Breast epithelium (tissue), 4 donors: ENCODE data around the gene MLST8. TPM values are rescaled to one million over a fixed set of nuclear protein-coding genes. Genes with fewer than 3 reads are reported as not detected.
A peak's percentile ranks its signal among the peaks of the same experiment; 100 is the strongest.

ENCODE experiments used
- DNase-seq, 2 donors: peaks; one replicate each; pipeline ENCODE4 v3.0.0-alpha.2; 2019; ENCODE audit warnings: low spot score in 2 of 2
- H3K27ac ChIP-seq, 2 donors: fragments of 200-600 bp; sonication (generic) in 1 of 2; one replicate each; pipeline ENCODE4 v1.5.1; 2016 to 2019; ENCODE audit warnings: mild to moderate bottlenecking in 1 of 2
- H3K27me3 ChIP-seq, 2 donors: fragments of 200-600 bp; sonication (generic) in 1 of 2; one replicate each; pipeline versions ENCODE4 v1.5.1 to v1.6.0; 2017 to 2019; ENCODE audit warnings: control low read depth in 1 of 2, mild to moderate bottlenecking in 1 of 2
- H3K36me3 ChIP-seq: fragments of 200-600 bp; one replicate; pipeline ENCODE4 v1.5.1; 2019
- H3K4me1 ChIP-seq, 2 donors: fragments of 200-600 bp; sonication (generic); one replicate each; pipeline ENCODE4 v1.5.1; 2016 to 2019; ENCODE audit warnings: control low read depth in 1 of 2
- H3K4me3 ChIP-seq, 3 donors: fragments of 200-600 bp; sonication (generic); 1 replicate in 2 of 3; 2 replicates in 1 of 3; pipeline ENCODE4 v1.5.1; 2016 to 2019; ENCODE audit warnings: mild to moderate bottlenecking in 3 of 3, moderate library complexity in 2 of 3
- H3K9me3 ChIP-seq, 2 donors: fragments of 200-600 bp; sonication (generic) in 1 of 2; one replicate each; pipeline ENCODE4 v1.5.1; 2016 to 2019; ENCODE audit warnings: control low read depth in 1 of 2
- POLR2A ChIP-seq: fragments of 450-650 bp; IDR thresholded peaks from one replicate; pipeline ENCODE4 v1.6.1; 2016; ENCODE audit warnings: antibody characterized with exemption, mild to moderate bottlenecking, moderate library complexity
- POLR2AphosphoS5 ChIP-seq, 3 donors: sonication (generic); formaldehyde crosslinking; IDR thresholded peaks; one replicate each; pipeline ENCODE4 v1.6.1; 2017; ENCODE audit warnings: antibody characterized with exemption in 3 of 3
- intact Hi-C: fragments of 100-400 bp; cut with DNase I; formaldehyde crosslinking; loops from one replicate; pipeline ENCODE4 v1.15.1; 2023; ENCODE audit warnings: low total_unique reads
- total RNA-seq, 3 donors: library from RNA; depleted of rRNA; stranded (reverse); fragments of >200 nt; gene quantifications; one replicate each; pipeline ENCODE4 v1.1.0, GENCODE V29; 2016
- TF ChIP-seq, protein P1 (sequence below), 3 donors: fragments of 450-650 bp; IDR thresholded peaks; one replicate each; pipeline ENCODE4 v1.5.1; 2016 to 2017; ENCODE audit warnings: antibody characterized with exemption in 3 of 3, mild to moderate bottlenecking in 3 of 3, moderate library complexity in 3 of 3

Gene MLST8
- total RNA-seq, 3 donors from 2014 or later = 42.7 to 48.1 (median 46.5) TPM

DNA sequence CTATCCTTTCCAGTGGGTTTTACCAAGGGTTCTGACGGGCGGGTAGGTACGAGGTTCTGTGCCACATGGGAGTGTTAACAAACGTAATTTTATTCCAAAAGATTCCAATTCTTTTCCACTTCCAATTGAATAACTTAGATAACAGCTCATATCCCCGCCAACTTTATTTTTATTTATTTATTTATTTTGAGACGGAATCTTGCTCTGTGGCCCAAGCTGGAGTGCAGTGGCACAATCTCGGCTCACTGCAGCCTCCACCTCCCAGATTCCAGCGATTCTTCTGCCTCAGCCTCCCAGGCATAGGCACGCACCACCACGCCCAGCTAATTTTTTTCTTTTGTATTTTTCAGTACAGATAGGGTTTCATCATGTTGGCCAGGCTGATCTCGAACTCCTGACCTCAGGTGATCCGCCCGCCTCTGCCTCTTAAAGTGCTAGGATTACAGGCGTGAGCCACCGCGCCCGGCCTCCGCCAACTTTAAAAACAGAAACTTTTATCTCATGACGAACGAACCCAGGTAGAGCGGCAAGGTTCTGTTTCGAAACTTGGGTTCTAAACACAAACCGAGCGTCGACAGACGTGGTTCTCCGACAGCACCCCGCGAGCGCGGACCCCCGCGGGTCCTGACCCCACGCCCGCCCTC lies 45.5 kb downstream of the MLST8 start:
- intact Hi-C loops = no loop called here
- no peaks in the 10 kb centered on the region for H3K27me3 ChIP-seq
- peak overlapping the region; percentile 65 to 88 (median 71) for H3K4me3 ChIP-seq
- TF ChIP-seq POLR2A = no peak
- TF ChIP-seq, protein P1, sequence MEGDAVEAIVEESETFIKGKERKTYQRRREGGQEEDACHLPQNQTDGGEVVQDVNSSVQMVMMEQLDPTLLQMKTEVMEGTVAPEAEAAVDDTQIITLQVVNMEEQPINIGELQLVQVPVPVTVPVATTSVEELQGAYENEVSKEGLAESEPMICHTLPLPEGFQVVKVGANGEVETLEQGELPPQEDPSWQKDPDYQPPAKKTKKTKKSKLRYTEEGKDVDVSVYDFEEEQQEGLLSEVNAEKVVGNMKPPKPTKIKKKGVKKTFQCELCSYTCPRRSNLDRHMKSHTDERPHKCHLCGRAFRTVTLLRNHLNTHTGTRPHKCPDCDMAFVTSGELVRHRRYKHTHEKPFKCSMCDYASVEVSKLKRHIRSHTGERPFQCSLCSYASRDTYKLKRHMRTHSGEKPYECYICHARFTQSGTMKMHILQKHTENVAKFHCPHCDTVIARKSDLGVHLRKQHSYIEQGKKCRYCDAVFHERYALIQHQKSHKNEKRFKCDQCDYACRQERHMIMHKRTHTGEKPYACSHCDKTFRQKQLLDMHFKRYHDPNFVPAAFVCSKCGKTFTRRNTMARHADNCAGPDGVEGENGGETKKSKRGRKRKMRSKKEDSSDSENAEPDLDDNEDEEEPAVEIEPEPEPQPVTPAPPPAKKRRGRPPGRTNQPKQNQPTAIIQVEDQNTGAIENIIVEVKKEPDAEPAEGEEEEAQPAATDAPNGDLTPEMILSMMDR (IDR thresholded peaks at IDR 0.05) = no peak
- TF ChIP-seq POLR2AphosphoS5 (IDR thresholded peaks at IDR 0.05) = no peak
- no peaks in the 10 kb centered on the region for H3K36me3 ChIP-seq
- no peaks in the 10 kb centered on the region for H3K9me3 ChIP-seq
- H3K4me1 ChIP-seq = peaks cover 0 to 4% of the 10 kb centered on the region in 2 donors
- DNase-seq = no peak
- H3K27ac ChIP-seq = peak overlapping the region; percentile 85 to 94

DNA sequence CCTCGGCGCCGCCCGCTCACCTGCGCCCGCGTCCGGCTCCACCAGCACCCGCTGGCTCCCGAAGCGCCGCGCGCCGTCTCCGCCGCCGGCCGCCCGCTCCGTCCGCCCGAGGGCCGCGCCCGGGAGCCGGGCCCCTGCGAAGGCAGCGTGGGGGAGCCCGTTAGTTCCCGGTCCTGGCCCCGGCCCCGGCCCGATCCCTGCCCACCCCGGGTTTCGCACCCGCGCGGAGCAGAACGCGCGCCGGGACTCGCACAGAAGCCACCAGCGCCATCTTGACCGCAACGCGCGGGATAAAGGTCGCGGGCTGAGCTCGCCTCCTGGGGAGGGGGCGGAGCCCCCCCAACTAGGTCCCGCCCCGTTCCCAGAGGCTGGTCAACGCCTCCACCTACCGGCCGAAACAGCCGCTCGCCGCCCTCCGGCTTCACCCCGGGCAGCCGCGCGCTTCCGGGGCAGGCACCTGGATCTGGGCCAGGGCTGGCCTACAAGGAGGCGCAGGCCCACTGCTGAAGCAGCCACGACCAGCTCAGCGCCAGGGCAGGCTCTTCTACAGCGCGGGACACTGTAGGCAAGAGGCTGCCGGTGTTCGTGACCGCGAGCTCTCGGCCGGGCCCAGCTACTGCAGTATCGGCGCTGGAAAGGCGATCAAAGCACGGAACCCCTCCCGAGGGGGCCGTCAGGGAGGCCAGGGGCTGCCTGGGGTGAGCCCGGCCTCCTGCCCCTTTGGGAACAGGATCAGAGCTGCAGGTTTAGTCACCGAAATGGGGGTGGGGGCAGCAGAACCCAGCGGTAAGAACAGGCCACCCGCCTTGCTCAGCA lies 46.2 kb downstream of the MLST8 start, which contains the start of gene ECI1:
ECI1 (minus strand) TSS at position 292 of the 816 bp plus-strand sequence; CDS start at position 271, 21 bp downstream.
- TF ChIP-seq, protein P1 (IDR thresholded peaks at IDR 0.05) = peak; percentile 38 to 81 (median 60)
- TF ChIP-seq POLR2AphosphoS5 (IDR thresholded peaks at IDR 0.05) = peak; percentile 56 to 73 (median 59)
- no peak for TF ChIP-seq POLR2A

DNA sequence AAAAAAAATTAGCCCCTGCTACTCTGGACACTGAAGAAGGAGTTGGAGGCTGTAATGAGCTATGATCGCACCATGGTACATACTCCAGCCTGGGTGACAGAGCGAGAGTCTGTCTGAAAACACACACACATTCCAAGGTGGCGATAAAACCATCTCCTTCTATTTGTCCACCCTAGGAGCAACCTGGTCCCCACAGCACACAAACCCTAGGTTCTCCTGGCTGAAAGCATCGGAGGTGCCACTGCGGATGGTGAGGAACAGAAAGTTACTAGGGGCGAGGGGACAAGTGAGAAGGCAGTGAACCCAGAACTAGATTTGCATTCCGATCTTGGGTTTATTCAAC lies 47.5 kb downstream of the MLST8 start:
- Histone ChIP-seq H3K36me3 (peaks cover 8% of the 10 kb centered on the region), H3K4me1 (peaks cover 0 to 4% of the 10 kb centered on the region in 2 donors), H3K27ac (no peak overlapping the region), H3K4me3 (no peak overlapping the region), H3K9me3 (no peaks in the 10 kb centered on the region), H3K27me3 (no peaks in the 10 kb centered on the region)
- DNase-seq = no peak
- TF ChIP-seq, protein P1 (IDR thresholded peaks at IDR 0.05) = no peak
- TF ChIP-seq POLR2AphosphoS5 (IDR thresholded peaks at IDR 0.05) (no peak), POLR2A (no peak)
- intact Hi-C loops = no loop called here

More for the DNA sequence above, 46.2 kb downstream of the MLST8 start, which contains the start of gene ECI1:
- Histone ChIP-seq H3K27me3 (no peaks in the 10 kb centered on the region), H3K36me3 (peaks cover 1% of the 10 kb centered on the region), H3K9me3 (no peaks in the 10 kb centered on the region), H3K4me3 (peak within 1 kb of the TSS; percentile 65 to 88 (median 71)), H3K27ac (peak within 1 kb of the TSS; percentile 85 to 94), H3K4me1 (peaks cover 0 to 4% of the 10 kb centered on the region in 2 donors)
- intact Hi-C loops = no loop called here
- peak; percentile 85 to 91 for DNase-seq

DNA sequence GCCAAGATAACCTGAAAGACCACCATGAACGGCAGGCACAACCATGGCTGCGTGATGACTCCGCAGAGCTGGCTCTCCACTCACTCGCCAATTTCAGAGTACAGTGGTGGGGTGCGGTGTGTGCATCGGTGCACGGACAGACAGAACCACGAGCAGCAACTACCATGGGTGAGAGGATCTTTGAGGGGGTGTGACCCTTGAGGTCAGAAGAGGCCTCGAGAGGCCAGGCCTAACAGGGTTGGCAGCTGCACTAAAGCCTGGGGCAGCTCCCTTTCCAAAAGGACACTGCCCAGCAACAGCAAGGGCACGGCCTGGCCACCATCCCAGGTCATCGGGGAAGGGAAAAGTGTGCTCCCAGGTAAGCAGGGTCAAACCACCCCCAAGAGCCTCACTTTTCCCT lies 48.0 kb downstream of the MLST8 start:
- Histone ChIP-seq H3K9me3 (no peaks in the 10 kb centered on the region), H3K36me3 (peaks cover 8% of the 10 kb centered on the region), H3K4me1 (peaks cover 0 to 4% of the 10 kb centered on the region in 2 donors), H3K27ac (no peak overlapping the region), H3K27me3 (no peaks in the 10 kb centered on the region), H3K4me3 (no peak overlapping the region)
- DNase-seq = no peak
- TF ChIP-seq, protein P1 (IDR thresholded peaks at IDR 0.05) = no peak
- no peak for TF ChIP-seq POLR2A
- intact Hi-C loops = no loop called here
